ENCODE results near the gene ALG13.
A peak's percentile ranks its signal among the peaks of the same experiment; 100 is the strongest.
"Not testable (repeated sequence)": the region's sequence is repeated elsewhere in the genome, so short reads cannot be mapped to it uniquely, and the experiment has no call there.

Gene ALG13

GRCh38 chrX:111680988-111681779 is at the start of gene ALG13:
Gene ALG13, plus strand, starts transcription at chrX:111681170. Its CDS starts 49 bp downstream, at chrX:111681219.
- peak; percentile 94 for DNase-seq

- DNase-seq = no peak
Measured at GRCh38 chrX:111634823-111635729, 45.9 kb upstream of the ALG13 start.

- no peak for DNase-seq
Measured at GRCh38 chrX:111641969-111642368, 39.0 kb upstream of the ALG13 start.

GRCh38 chrX:111645165-111645564 is 35.8 kb upstream of the ALG13 start:
- DNase-seq = not testable (repeated sequence)

- DNase-seq = no peak
Measured at GRCh38 chrX:111645607-111646006, 35.4 kb upstream of the ALG13 start.

GRCh38 chrX:111646515-111646914 is 34.5 kb upstream of the ALG13 start:
- peak; percentile 14 for DNase-seq

- no peak for DNase-seq
Measured at GRCh38 chrX:111648802-111649201, 32.2 kb upstream of the ALG13 start.

GRCh38 chrX:111649638-111650037 is 31.3 kb upstream of the ALG13 start:
- no peak for DNase-seq

- DNase-seq = no peak
Measured at GRCh38 chrX:111650845-111651244, 30.1 kb upstream of the ALG13 start.

GRCh38 chrX:111652719-111653118 is 28.3 kb upstream of the ALG13 start:
- DNase-seq = peak; percentile 30

- DNase-seq = no peak
Measured at GRCh38 chrX:111661241-111661640, 19.7 kb upstream of the ALG13 start.

GRCh38 chrX:111662292-111662691 is 18.7 kb upstream of the ALG13 start:
- peak; percentile 12 for DNase-seq

GRCh38 chrX:111671668-111672067 is 9.3 kb upstream of the ALG13 start:
- DNase-seq = no peak

- no peak for DNase-seq
Measured at GRCh38 chrX:111687305-111687704, 6.3 kb downstream of the ALG13 start.

- no peak for DNase-seq
Measured at GRCh38 chrX:111695297-111695880, 14.4 kb downstream of the ALG13 start.

- DNase-seq = peak; percentile 39
Measured at GRCh38 chrX:111719426-111720210, 38.6 kb downstream of the ALG13 start.

GRCh38 chrX:111728096-111728495 is 47.1 kb downstream of the ALG13 start:
- DNase-seq = no peak

- no peak for DNase-seq
Measured at GRCh38 chrX:111731351-111731750, 50.4 kb downstream of the ALG13 start.

- DNase-seq = no peak
Measured at GRCh38 chrX:111736571-111736970, 55.6 kb downstream of the ALG13 start.

- DNase-seq = no peak
Measured at GRCh38 chrX:111742018-111742417, 61.0 kb downstream of the ALG13 start.

- peak; percentile 3 for DNase-seq
Measured at GRCh38 chrX:111743316-111743715, 62.3 kb downstream of the ALG13 start.

GRCh38 chrX:111756486-111756885 is 75.5 kb downstream of the ALG13 start:
- no peak for DNase-seq

- DNase-seq = no peak
Measured at GRCh38 chrX:111759686-111760085, 78.7 kb downstream of the ALG13 start.

Data from hematopoietic multipotent progenitor cell treated with erythropoietin and hydrocortisone succinate and interleukin-3 and kit ligand, for 4 days (in vitro differentiated cells).